H1 (cell line): Measurements from ENCODE around the gene HOGA1. TPM values are rescaled to one million over a fixed set of nuclear protein-coding genes. Genes with fewer than 3 reads are reported as not detected.

Experiments used
- CREB1 ChIP-seq: IDR thresholded peaks from 2 replicates; pipeline ENCODE4 v1.6.1; 2012; ENCODE audit warnings: inconsistent platforms
- KDM1A ChIP-seq: fragments of 200-600, 300-600 bp; sonication (generic); IDR thresholded peaks from 2 replicates; pipeline ENCODE4 v1.7.1; 2016; ENCODE audit warnings: mild to moderate bottlenecking, low read length, borderline replicate concordance
- RAD21 ChIP-seq, 2 experiments: IDR thresholded peaks in 1 of 2; conservative IDR thresholded peaks in 1 of 2; 2 replicates each; pipeline ENCODE4 v1.6.1; 2011; ENCODE audit warnings: low read depth in 2 of 2, low read length in 2 of 2, improper control_type of control experiment in 1 of 2, inconsistent platforms in 1 of 2, mild to moderate bottlenecking in 1 of 2, moderate library complexity in 1 of 2
- SAP30 ChIP-seq: fragments of 300-600 bp; sonication (generic); IDR thresholded peaks from 2 replicates; pipeline ENCODE4 v1.7.1; 2012; ENCODE audit warnings: low read length, moderate library complexity, mild to moderate bottlenecking, inconsistent platforms; ENCODE audit not compliant: insufficient read depth, insufficient replicate concordance
- SUZ12 ChIP-seq: fragments of 200-600 bp; sonication (generic); IDR thresholded peaks from 2 replicates; pipeline ENCODE4 v1.6.1; 2012; ENCODE audit warnings: mild to moderate bottlenecking, inconsistent platforms, low read length, moderate library complexity, mixed read lengths
- TAF7 ChIP-seq: optimal IDR thresholded peaks from 2 replicates; pipeline ENCODE3; 2011; ENCODE audit warnings: low read depth, mild to moderate bottlenecking, inconsistent platforms, low read length, moderate library complexity, borderline replicate concordance
- polyA plus RNA-seq, 7 experiments: library from polyadenylated mRNA; depleted of rRNA in 3 of 7; stranded (reverse) in 5 of 7; unstranded in 2 of 7; fragments of >200 nt in 5 of 7; fragments of 200-250 nt in 2 of 7; gene quantifications; 1 replicate in 5 of 7; 2 replicates in 1 of 7; 4 replicates in 1 of 7; pipeline versions ENCODE4 v1.2.1 to v1.2.3, GENCODE V29; 2011 to 2013; ENCODE audit warnings: missing spikeins in 2 of 7, mixed read lengths in 2 of 7
- total RNA-seq: library from RNA; stranded (reverse); fragmentation: NEBNext Ultra II Directional; extraction: Animal tissue kit (Norgen Biotek cat#: 25700); gene quantifications from 2 replicates; pipeline ENCODE4 v1.2.1, GENCODE V29; 2021

The HOGA1 gene
- total and polyA plus RNA-seq, 2 of the 8 experiments (the other 6 are each of a cell fraction or from before 2014, with no cell fraction given), result 0.28 to 1.00 TPM

DNA sequence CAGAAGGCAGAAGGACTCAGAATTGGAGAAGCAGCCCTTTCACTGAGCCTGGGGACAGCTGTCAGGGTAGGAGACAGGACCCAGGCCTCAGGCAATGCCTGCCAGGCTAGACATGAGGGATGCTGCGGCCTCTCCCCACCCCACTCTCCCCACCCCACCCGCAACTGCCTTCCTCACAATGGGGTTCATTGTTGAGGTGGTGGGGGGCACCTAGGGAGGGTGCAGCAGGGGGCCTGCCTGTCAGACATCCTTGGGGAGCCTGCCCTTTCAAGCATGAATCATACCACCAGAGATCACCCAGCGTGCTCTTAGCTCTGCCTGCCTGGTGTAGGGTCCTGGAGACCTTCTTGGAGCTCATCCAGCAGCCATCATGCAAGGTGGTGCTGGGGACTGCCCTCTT, 5.3 kb downstream of the HOGA1 start, which contains the start of gene C10orf62 (continued):
- no peak for TF ChIP-seq SUZ12
- no peak for TF ChIP-seq RAD21 (IDR thresholded peaks at IDR 0.05 in 1 of 2, conservative IDR thresholded peaks at IDR 0.05 in 1 of 2; ENCODE audit: low read depth in 2 of 2, low read length in 2 of 2)
- no peak for TF ChIP-seq CREB1
- no peak for TF ChIP-seq TAF7
- TF ChIP-seq KDM1A, result no peak
- no peak for TF ChIP-seq SAP30
- TF ChIP-seq, all 59 proteins: peak for 0
